GM12801 (cell line): ENCODE results near the gene CYS1.

Experiments used
- TF ChIP-seq, protein P1 (sequence below): IDR thresholded peaks from one replicate; pipeline ENCODE4 v1.5.1; 2011; ENCODE audit warnings: control low read depth; ENCODE audit not compliant: insufficient read length; ENCODE audit errors: extremely low read depth

Gene CYS1

DNA sequence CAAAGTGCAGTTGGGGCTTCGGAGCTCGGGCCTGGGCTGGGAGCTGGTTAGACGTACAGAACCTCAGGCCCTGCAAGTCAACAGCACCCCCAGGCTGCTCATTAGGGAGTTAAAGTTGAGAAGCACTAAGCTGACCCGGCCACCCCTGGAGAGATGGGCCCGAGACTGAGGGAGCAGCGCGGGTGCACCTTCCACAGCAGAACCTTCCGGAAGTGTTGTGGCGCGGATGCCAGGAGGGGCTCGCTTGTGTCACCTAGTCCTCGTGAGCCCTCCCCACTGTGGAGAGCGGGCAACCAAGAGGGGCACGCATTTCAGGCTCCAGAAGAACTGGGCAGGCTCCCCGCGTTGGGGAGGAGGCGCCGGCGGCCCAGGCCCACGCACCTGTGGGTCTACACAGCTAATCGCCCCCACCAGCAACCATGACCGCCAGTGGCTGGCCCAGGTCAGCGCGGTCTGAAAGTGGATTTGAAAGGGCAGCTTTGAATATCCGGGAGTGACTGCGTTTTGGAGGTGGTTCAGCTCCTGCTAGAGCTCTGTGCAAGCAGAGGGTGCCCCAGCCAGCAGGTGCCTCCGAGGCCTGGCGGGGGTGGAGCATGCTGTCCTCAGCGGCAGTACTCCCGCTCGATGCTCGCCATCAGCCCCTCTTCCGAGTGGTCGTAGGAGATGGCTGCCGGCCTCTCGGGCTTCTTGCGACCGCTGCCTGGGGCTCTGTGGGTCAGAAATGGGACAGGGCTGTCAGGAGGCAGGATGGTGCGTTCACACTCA lies 21.8 kb downstream of the CYS1 start:
- TF ChIP-seq, protein P1, sequence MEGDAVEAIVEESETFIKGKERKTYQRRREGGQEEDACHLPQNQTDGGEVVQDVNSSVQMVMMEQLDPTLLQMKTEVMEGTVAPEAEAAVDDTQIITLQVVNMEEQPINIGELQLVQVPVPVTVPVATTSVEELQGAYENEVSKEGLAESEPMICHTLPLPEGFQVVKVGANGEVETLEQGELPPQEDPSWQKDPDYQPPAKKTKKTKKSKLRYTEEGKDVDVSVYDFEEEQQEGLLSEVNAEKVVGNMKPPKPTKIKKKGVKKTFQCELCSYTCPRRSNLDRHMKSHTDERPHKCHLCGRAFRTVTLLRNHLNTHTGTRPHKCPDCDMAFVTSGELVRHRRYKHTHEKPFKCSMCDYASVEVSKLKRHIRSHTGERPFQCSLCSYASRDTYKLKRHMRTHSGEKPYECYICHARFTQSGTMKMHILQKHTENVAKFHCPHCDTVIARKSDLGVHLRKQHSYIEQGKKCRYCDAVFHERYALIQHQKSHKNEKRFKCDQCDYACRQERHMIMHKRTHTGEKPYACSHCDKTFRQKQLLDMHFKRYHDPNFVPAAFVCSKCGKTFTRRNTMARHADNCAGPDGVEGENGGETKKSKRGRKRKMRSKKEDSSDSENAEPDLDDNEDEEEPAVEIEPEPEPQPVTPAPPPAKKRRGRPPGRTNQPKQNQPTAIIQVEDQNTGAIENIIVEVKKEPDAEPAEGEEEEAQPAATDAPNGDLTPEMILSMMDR, result no peak

DNA sequence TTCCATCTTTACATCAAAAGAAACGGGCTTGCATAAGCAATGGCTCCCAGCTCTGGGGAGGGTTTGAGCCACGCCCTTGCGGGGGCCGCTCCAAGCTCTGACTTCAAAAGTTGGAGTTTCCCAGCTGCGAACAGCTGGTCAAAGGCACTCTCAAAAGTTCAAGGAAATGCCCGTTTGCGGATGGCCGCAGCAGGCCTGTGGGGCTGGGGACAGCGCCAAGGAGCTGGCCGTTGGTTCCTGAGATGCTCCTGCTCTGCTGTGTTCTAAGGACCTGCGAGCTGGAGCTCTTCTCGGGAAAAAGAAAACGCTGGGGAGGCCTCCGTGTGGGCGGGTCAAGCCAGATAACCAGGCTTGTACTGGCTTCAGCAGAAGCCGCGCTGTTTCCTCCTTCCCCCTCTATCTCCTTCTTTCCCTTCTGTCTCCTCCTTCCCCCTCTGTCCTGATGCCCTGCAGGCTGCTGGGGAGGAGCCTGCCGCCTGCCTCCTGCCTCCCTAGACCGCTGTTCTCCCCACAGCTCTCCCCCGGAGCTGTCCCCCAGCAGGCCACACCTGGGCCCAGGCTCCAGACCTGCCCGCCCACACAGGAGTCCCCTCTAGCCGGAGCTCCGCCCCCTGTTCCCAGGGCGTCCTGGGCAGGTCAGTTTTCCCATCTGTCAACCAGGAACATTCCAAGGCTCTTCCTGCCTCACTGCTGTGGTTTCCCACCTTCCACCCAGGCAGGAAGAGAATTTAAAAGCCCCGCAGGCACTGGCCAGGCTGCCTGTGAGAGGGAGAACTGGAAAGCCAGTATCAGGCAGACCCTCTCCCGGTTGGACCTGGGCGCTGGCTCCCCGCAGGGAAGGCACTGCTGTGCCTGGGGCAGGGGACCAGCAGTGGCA lies 22.7 kb downstream of the CYS1 start:
- TF ChIP-seq, protein P1, result no peak

DNA sequence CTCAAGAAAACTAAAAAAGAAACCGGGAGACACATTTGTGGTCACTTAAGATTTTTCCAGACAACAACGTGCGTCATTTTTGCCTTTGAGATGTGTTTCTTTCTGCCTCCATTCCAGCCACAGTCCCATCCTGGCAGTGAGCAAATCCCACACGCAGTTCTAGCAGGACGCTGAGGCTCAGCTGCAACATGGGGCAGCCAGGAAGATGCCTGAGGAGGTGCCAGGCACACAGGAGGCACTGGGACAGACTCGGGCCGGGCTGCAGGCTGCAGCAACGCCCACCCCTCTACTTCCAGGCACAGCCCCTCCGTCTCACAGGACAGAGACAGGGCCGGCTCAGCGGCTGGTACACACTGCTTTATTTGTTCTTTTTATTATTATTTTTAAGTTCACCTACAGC lies 23.8 kb downstream of the CYS1 start:
- TF ChIP-seq, protein P1, result no peak

DNA sequence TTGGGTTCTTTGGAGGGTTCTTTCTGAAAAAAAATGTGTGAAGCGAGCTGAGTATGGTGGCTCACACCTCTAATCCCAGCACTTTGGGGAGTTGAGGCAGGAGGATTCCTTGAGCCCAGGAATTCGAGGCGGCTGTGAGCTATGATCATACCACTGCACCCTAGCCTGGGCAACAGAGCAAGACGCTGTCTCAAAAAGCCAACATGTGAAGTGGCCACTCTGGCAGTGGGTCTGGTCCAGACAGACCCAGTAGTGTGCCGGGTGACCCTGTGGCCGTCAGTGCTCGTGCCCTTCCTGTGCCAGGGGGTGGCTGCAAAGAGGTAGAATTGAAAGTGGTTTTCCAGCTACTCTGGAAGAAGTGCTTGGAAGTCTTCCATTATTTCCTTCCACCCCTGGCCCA lies 25.2 kb downstream of the CYS1 start:
- TF ChIP-seq, protein P1, result no peak

DNA sequence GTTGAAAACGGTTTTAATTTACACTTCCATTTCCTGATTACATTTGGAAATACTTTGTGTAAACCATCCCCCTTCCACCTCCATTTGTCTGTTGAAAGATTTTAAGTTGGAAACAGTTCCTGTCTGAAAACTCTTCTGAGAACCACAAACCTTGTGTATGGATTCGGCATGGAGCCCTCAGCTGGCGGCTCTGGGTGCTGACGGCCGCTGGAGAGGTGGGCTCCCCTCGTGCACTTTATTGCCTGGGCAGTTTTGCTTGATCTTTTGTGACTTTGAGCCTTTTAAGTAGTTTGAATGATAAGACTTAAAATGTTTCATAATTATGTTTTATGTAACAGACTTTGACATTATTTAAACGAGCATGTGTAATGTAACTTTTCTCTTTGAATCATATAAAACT lies 25.8 kb downstream of the CYS1 start:
- TF ChIP-seq, protein P1, result no peak

DNA sequence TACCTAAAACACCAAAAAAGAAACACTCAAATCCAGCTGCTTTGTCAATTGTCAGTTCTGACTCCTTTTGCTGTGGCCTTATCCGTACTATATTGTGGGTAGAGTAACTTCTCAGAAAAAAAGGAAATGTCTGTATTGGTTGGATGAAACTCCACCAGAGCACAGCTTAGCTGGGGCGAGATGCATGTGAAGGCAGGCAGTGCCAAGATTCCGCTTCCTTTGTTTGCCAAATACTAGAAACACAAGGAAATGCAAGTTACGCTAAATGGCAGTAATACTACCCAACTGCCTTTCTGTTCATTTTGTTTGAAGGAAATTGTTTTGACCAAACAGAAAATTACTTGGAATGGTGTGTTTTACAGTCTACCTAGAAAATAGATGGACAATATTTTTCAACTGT lies 26.9 kb downstream of the CYS1 start:
- TF ChIP-seq, protein P1, result no peak

DNA sequence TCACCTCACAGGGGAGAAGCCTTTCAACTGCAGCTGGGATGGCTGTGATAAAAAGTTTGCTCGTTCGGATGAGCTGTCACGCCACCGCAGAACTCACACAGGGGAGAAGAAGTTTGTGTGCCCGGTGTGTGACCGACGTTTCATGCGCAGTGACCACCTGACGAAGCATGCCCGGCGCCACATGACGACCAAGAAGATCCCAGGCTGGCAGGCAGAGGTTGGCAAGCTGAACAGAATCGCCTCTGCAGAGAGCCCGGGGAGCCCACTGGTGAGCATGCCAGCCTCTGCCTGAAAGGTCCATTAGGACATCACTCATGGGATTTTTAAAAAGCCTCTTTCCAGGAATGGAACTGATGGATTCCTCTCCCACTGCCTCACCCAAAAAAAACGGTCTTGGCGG lies 28.0 kb downstream of the CYS1 start:
- TF ChIP-seq, protein P1, result no peak
